H1 (cell line): ENCODE data around the gene GPBP1L1. TPM values are rescaled to one million over a fixed set of nuclear protein-coding genes. Genes with fewer than 3 reads are reported as not detected.

Source experiments
- CTCF ChIA-PET: fragments of 300-600 bp; sonication (Branson Sonifier 250); formaldehyde crosslinking; loops from one replicate; lab custom pipeline; 2021; ENCODE audit not compliant: partially characterized antibody; lab: Charles Lee
- POLR2A ChIA-PET: fragments of 300-600 bp; sonication (Branson Sonifier 250); formaldehyde crosslinking; loops from one replicate; lab custom pipeline; 2021; ENCODE audit warnings: inconsistent platforms; ENCODE audit not compliant: partially characterized antibody; lab: Charles Lee
- DNase-seq, 2 experiments: peaks; one replicate each; pipeline versions ENCODE4 v3.0.0 to v3.0.0-alpha.2; 2010 to 2022; ENCODE audit warnings: low spot score in 2 of 2, low read depth in 1 of 2, mixed read lengths in 1 of 2
- FAIRE-seq: peaks from 2 replicates; lab custom pipeline; 2011; peaks lifted over from hg19 to GRCh38; lab: Jason Lieb, UNC
- H2AFZ ChIP-seq: 2 replicates; pipeline ENCODE4 v1.8.1; 2012; ENCODE audit warnings: low read length, inconsistent platforms
- H2AK5ac ChIP-seq: 2 replicates; pipeline ENCODE4 v1.6.1; 2013; ENCODE audit warnings: low read depth, low read length
- H2BK120ac ChIP-seq: replicated peaks from 2 replicates; pipeline ENCODE3; 2013; ENCODE audit warnings: low read depth, low read length, inconsistent platforms
- H2BK12ac ChIP-seq: 2 replicates; pipeline ENCODE4 v1.6.1; 2013; ENCODE audit warnings: low read depth, low read length
- H2BK15ac ChIP-seq: 2 replicates; pipeline ENCODE4 v1.6.1; 2013; ENCODE audit warnings: low read length
- H2BK20ac ChIP-seq: 2 replicates; pipeline ENCODE4 v1.6.1; 2013; ENCODE audit warnings: low read length
- H2BK5ac ChIP-seq: 2 replicates; pipeline ENCODE4 v1.6.1; 2013; ENCODE audit warnings: low read depth, low read length
- H3K14ac ChIP-seq: 2 replicates; pipeline ENCODE4 v1.6.1; 2013; ENCODE audit warnings: inconsistent platforms; ENCODE audit not compliant: insufficient read length
- H3K18ac ChIP-seq: 2 replicates; pipeline ENCODE4 v1.6.1; 2013; ENCODE audit warnings: low read length; ENCODE audit errors: extremely low read depth
- H3K23ac ChIP-seq: 2 replicates; pipeline ENCODE4 v1.6.1; 2013; ENCODE audit warnings: inconsistent platforms; ENCODE audit not compliant: insufficient read length
- H3K23me2 ChIP-seq: 2 replicates; pipeline ENCODE4 v1.6.1; 2013; ENCODE audit warnings: low read depth, low read length
- H3K27ac ChIP-seq: 2 replicates; pipeline ENCODE4 v1.6.1; 2011; ENCODE audit warnings: low read depth, low read length, inconsistent platforms
- H3K27me3 ChIP-seq, 4 experiments: replicated peaks in 1 of 4; 1 replicate in 1 of 4; 2 replicates in 3 of 4; pipeline versions ENCODE4 v1.6.1 to v1.8.1; 2011 to 2013; ENCODE audit warnings: low read length in 3 of 4, mild to moderate bottlenecking in 3 of 4, inconsistent platforms in 2 of 4, mixed read lengths in 2 of 4, moderate library complexity in 1 of 4; ENCODE audit not compliant: control insufficient read depth in 3 of 4, insufficient read depth in 3 of 4; ENCODE audit errors: extremely low read depth in 1 of 4
- H3K36me3 ChIP-seq, 4 experiments: 2 replicates each; pipeline versions ENCODE4 v1.6.1 to v1.8.1; 2011 to 2013; ENCODE audit warnings: mild to moderate bottlenecking in 4 of 4, low read length in 3 of 4, moderate library complexity in 2 of 4, control low read depth in 1 of 4, inconsistent platforms in 1 of 4; ENCODE audit not compliant: insufficient read depth in 4 of 4, control insufficient read depth in 2 of 4
- H3K4ac ChIP-seq: replicated peaks from 2 replicates; pipeline ENCODE3; 2013; ENCODE audit warnings: low read length, low read depth, mixed read lengths, inconsistent platforms; ENCODE audit not compliant: insufficient read length
- H3K4me1 ChIP-seq, 4 experiments: replicated peaks in 1 of 4; 1 replicate in 1 of 4; 2 replicates in 3 of 4; pipeline versions ENCODE4 v1.6.1 to v1.8.1; 2011 to 2013; ENCODE audit warnings: low read length in 3 of 4, inconsistent platforms in 2 of 4, mixed read lengths in 1 of 4; ENCODE audit not compliant: insufficient read depth in 4 of 4, control insufficient read depth in 3 of 4
- H3K4me2 ChIP-seq, 2 experiments: 2 replicates each; pipeline versions ENCODE4 v1.6.1 to v1.8.1; 2011 to 2013; ENCODE audit warnings: low read depth in 2 of 2, low read length in 2 of 2, control low read depth in 1 of 2, inconsistent platforms in 1 of 2, mild to moderate bottlenecking in 1 of 2; ENCODE audit not compliant: insufficient read depth in 1 of 2
- H3K4me3 ChIP-seq, 4 experiments: fragments of 200-600, 300-600 bp in 1 of 4; sonication (generic), shearing (Covaris generic), sonication (Bioruptor Twin) in 1 of 4; 2 replicates each; pipeline versions ENCODE4 v1.5.1 to v1.8.1; 2011 to 2016; ENCODE audit warnings: low read length in 4 of 4, low read depth in 3 of 4, control low read depth in 2 of 4, inconsistent platforms in 2 of 4, mild to moderate bottlenecking in 2 of 4, mixed read lengths in 1 of 4, moderate library complexity in 1 of 4; ENCODE audit not compliant: insufficient read depth in 2 of 4; ENCODE audit errors: extremely low read depth in 1 of 4
- H3K56ac ChIP-seq: replicated peaks from 2 replicates; pipeline ENCODE3; 2013; ENCODE audit warnings: low read depth, mild to moderate bottlenecking, mixed read lengths, low read length, inconsistent platforms; ENCODE audit not compliant: insufficient read length
- H3K79me1 ChIP-seq: 2 replicates; pipeline ENCODE4 v1.6.1; 2013; ENCODE audit warnings: low read depth, low read length, control low read depth
- H3K79me2 ChIP-seq, 2 experiments: 2 replicates each; pipeline versions ENCODE4 v1.6.1 to v1.8.1; 2012 to 2013; ENCODE audit warnings: low read length in 2 of 2, mild to moderate bottlenecking in 2 of 2, inconsistent platforms in 1 of 2; ENCODE audit not compliant: insufficient read depth in 2 of 2, control insufficient read depth in 1 of 2
- H3K9ac ChIP-seq, 4 experiments: replicated peaks in 1 of 4; 1 replicate in 1 of 4; 2 replicates in 3 of 4; pipeline versions ENCODE4 v1.6.1 to v1.8.1; 2011 to 2013; ENCODE audit warnings: low read depth in 3 of 4, low read length in 3 of 4, control low read depth in 2 of 4, mild to moderate bottlenecking in 2 of 4, moderate library complexity in 2 of 4, inconsistent platforms in 1 of 4; ENCODE audit errors: extremely low read depth in 1 of 4
- H3K9me3 ChIP-seq, 2 experiments: 2 replicates each; pipeline versions ENCODE4 v1.6.1 to v1.8.1; 2012 to 2013; ENCODE audit warnings: mild to moderate bottlenecking in 2 of 2, moderate library complexity in 2 of 2, control low read depth in 1 of 2, inconsistent platforms in 1 of 2, low read depth in 1 of 2, low read length in 1 of 2, mixed read lengths in 1 of 2; ENCODE audit not compliant: insufficient read depth in 2 of 2
- H4K20me1 ChIP-seq, 2 experiments: replicated peaks in 1 of 2; 2 replicates each; pipeline versions ENCODE3 to v1.8.1; 2011 to 2013; ENCODE audit warnings: inconsistent platforms in 2 of 2, low read length in 2 of 2, mild to moderate bottlenecking in 1 of 2; ENCODE audit not compliant: insufficient read depth in 2 of 2, control insufficient read depth in 1 of 2
- H4K5ac ChIP-seq: 2 replicates; pipeline ENCODE4 v1.6.1; 2013; ENCODE audit warnings: low read length, low read depth, mixed read lengths, inconsistent platforms; ENCODE audit not compliant: insufficient read length
- H4K8ac ChIP-seq: 2 replicates; pipeline ENCODE4 v1.8.0; 2013; ENCODE audit warnings: mild to moderate bottlenecking, moderate library complexity, low read length, inconsistent platforms; ENCODE audit not compliant: insufficient read depth; ENCODE audit errors: extremely low read depth
- H4K91ac ChIP-seq: replicated peaks from 2 replicates; pipeline ENCODE3; 2013; ENCODE audit warnings: low read length, mixed read lengths, inconsistent platforms; ENCODE audit not compliant: insufficient read length
- BRCA1 ChIP-seq: IDR thresholded peaks from 2 replicates; pipeline ENCODE4 v1.6.1; 2012; ENCODE audit warnings: low read depth, low read length, improper control_type of control experiment
- CTBP2 ChIP-seq: IDR thresholded peaks from 2 replicates; pipeline ENCODE4 v1.7.0; 2011; ENCODE audit warnings: borderline replicate concordance, mild to moderate bottlenecking, moderate library complexity, mixed read lengths, low read length; ENCODE audit not compliant: insufficient read depth, insufficient read length
- CTCF ChIP-seq, 3 experiments: IDR thresholded peaks; 1 replicate in 2 of 3; 2 replicates in 1 of 3; pipeline versions ENCODE4 v1.5.1 to v1.6.1; 2011; ENCODE audit warnings: low read length in 3 of 3, mild to moderate bottlenecking in 3 of 3, inconsistent platforms in 2 of 3, low read depth in 1 of 3, moderate library complexity in 1 of 3; ENCODE audit not compliant: insufficient read depth in 1 of 3; ENCODE audit errors: control extremely low read depth in 1 of 3
- EZH2 ChIP-seq: fragments of 200-600 bp; sonication (generic); IDR thresholded peaks from 2 replicates; pipeline ENCODE4 v1.7.1; 2012; ENCODE audit warnings: low read depth, mild to moderate bottlenecking, moderate library complexity, low read length, inconsistent platforms; ENCODE audit not compliant: severe bottlenecking
- HDAC2 ChIP-seq, 2 experiments: fragments of 300-600 bp in 1 of 2; sonication (generic) in 1 of 2; IDR thresholded peaks; 2 replicates each; pipeline ENCODE4 v1.6.1; 2011 to 2012; ENCODE audit warnings: low read depth in 2 of 2, low read length in 2 of 2, mild to moderate bottlenecking in 2 of 2, moderate library complexity in 2 of 2, borderline replicate concordance in 1 of 2, inconsistent platforms in 1 of 2
- JUND ChIP-seq: IDR thresholded peaks from 2 replicates; pipeline ENCODE4 v1.6.1; 2011; ENCODE audit warnings: mild to moderate bottlenecking, improper control_type of control experiment, low read length
- SP2 ChIP-seq: IDR thresholded peaks from 2 replicates; pipeline ENCODE4 v1.6.1; 2012; ENCODE audit warnings: mild to moderate bottlenecking, low read length, inconsistent platforms
- TAF1 ChIP-seq: IDR thresholded peaks from 2 replicates; pipeline ENCODE4 v1.6.1; 2011; ENCODE audit warnings: mild to moderate bottlenecking, low read depth, low read length
- USF2 ChIP-seq: IDR thresholded peaks from 2 replicates; pipeline ENCODE4 v1.6.1; 2011; ENCODE audit warnings: low read length, improper control_type of control experiment
- ZNF274 ChIP-seq: IDR thresholded peaks from 2 replicates; pipeline ENCODE4 v1.7.0; 2012; ENCODE audit warnings: low read length, borderline replicate concordance; ENCODE audit errors: extremely low read depth
- WGBS, 2 experiments: shearing (Covaris generic) in 1 of 2; methylation state at CpG; one replicate each; pipeline versions ENCODE4 v1.1.6 to v1.1.7; 2013 to 2015; ENCODE audit warnings: low lambda C conversion rate in 2 of 2, mixed read lengths in 2 of 2, inconsistent platforms in 1 of 2, low coverage in 1 of 2, missing lambda C conversion rate in 1 of 2; ENCODE audit not compliant: insufficient replicate concordance in 2 of 2, insufficient coverage in 1 of 2, insufficient read length in 1 of 2; ENCODE audit errors: extremely low coverage in 1 of 2, missing lambda C conversion rate in 1 of 2; 5-methylcytosine and 5-hydroxymethylcytosine counted together
- polyA plus RNA-seq, 7 experiments: library from polyadenylated mRNA; depleted of rRNA in 3 of 7; stranded (reverse) in 5 of 7; unstranded in 2 of 7; fragments of >200 nt in 5 of 7; fragments of 200-250 nt in 2 of 7; gene quantifications; 1 replicate in 5 of 7; 2 replicates in 1 of 7; 4 replicates in 1 of 7; pipeline versions ENCODE4 v1.2.1 to v1.2.3, GENCODE V29; 2011 to 2013; ENCODE audit warnings: missing spikeins in 2 of 7, mixed read lengths in 2 of 7
- total RNA-seq: library from RNA; stranded (reverse); fragmentation: NEBNext Ultra II Directional; extraction: Animal tissue kit (Norgen Biotek cat#: 25700); gene quantifications from 2 replicates; pipeline ENCODE4 v1.2.1, GENCODE V29; 2021

The GPBP1L1 gene
- total and polyA plus RNA-seq, 2 of the 8 experiments (the other 6 are each of a cell fraction or from before 2014, with no cell fraction given), result 70.1 to 119 TPM

- no peak overlapping the region for H3K27ac ChIP-seq
- H3K23me2 ChIP-seq, result no peaks in the 10 kb centered on the region
- WGBS, 2 experiments, result 94% methylated on average over 3 of the region's 3 CpGs; no CpG with 5 or more reads in 1 of the 2 experiments
- H3K79me2 ChIP-seq, result no peaks in the 10 kb centered on the region
- ChIA-PET POLR2A (interaction anchor here (0.9 kb wide), 1 partner anchor 30 kb away, joined by 3 read pairs; the partner anchor contains the start of gene GPBP1L1), CTCF (interaction anchor here (2.2 kb wide), 1 partner anchor 18 kb away, joined by 8 read pairs; no protein-coding TSS in a partner anchor)
- no peak overlapping the region for H2AK5ac ChIP-seq
- FAIRE-seq, result no peak
- H3K9me3 ChIP-seq, result no peaks in the 10 kb centered on the region
- H4K20me1 ChIP-seq, result no peaks in the 10 kb centered on the region
- no peak overlapping the region for H2BK20ac ChIP-seq
- H3K36me3 ChIP-seq, result no peaks in the 10 kb centered on the region
- H3K4ac ChIP-seq, result no peak overlapping the region
- DNase-seq, result no peak
- no peak overlapping the region for H3K56ac ChIP-seq
- no peaks in the 10 kb centered on the region for H3K27me3 ChIP-seq
- H3K4me2 ChIP-seq, result no peak overlapping the region
- H4K5ac ChIP-seq, result no peak overlapping the region
- H4K91ac ChIP-seq, result no peak overlapping the region
- no peak overlapping the region for H2AFZ ChIP-seq
- H4K8ac ChIP-seq, result no peak overlapping the region
- no peaks in the 10 kb centered on the region for H3K79me1 ChIP-seq
- no peak overlapping the region for H3K9ac ChIP-seq
- no peak overlapping the region for H2BK5ac ChIP-seq
- no peak overlapping the region for H2BK12ac ChIP-seq
- H3K18ac ChIP-seq, result no peak overlapping the region
- H3K14ac ChIP-seq, result no peak overlapping the region
- H2BK120ac ChIP-seq, result no peak overlapping the region
- no peak overlapping the region for H3K23ac ChIP-seq
- no peak for TF ChIP-seq HDAC2 (IDR thresholded peaks at IDR 0.05; ENCODE audit: borderline replicate concordance in 1 of 2, low read depth in 2 of 2, low read length in 2 of 2)
- TF ChIP-seq USF2, result no peak
- no peak for TF ChIP-seq JUND
- TF ChIP-seq BRCA1, result no peak
- TF ChIP-seq EZH2, result no peak
- no peak for TF ChIP-seq CTBP2
- no peak for TF ChIP-seq CTCF (IDR thresholded peaks at IDR 0.05; ENCODE audit: control extremely low read depth in 1 of 3, insufficient read depth in 1 of 3, low read depth in 1 of 3, low read length in 3 of 3)
- no peak for TF ChIP-seq ZNF274
- no peak for TF ChIP-seq TAF1
- no peak for TF ChIP-seq SP2
- H3K4me3 ChIP-seq, result no peak overlapping the region
- H3K4me1 ChIP-seq, result no peaks in the 10 kb centered on the region
- no peak overlapping the region for H2BK15ac ChIP-seq
Measured at GRCh38 chr1:45716700-45717099, 30.4 kb upstream of the GPBP1L1 start.
